ENCODE results near the gene TRIM71. TPM values are rescaled to one million over a fixed set of nuclear protein-coding genes. Genes with fewer than 3 reads are reported as not detected.

Gene TRIM71
- total and polyA plus RNA-seq, 2 of the 13 experiments (the other 11 are each of a cell fraction or from before 2014, with no cell fraction given) = 21.7 to 76.9 TPM

- no peak; the same call in 1 of the 2 replicates for TF ChIP-seq NFIC (IDR thresholded peaks at IDR 0.05; ENCODE audit: low read length)
- TF ChIP-seq REXO4 (CRISPR knock-in tag; IDR thresholded peaks at IDR 0.05; ENCODE audit: borderline replicate concordance) = no peak
- TF ChIP-seq PITX1 (CRISPR knock-in tag; IDR thresholded peaks at IDR 0.05) = peak; percentile 61; the same call in 1 of the 2 replicates
- no peak for TF ChIP-seq SUZ12 (IDR thresholded peaks at IDR 0.05; ENCODE audit: low read depth, low read length)
- TF ChIP-seq ZNF432 (CRISPR knock-in tag; IDR thresholded peaks at IDR 0.05; ENCODE audit: borderline replicate concordance) = no peak
- no peak for TF ChIP-seq ELF3 (CRISPR knock-in tag; IDR thresholded peaks at IDR 0.05)
- no peak for TF ChIP-seq MBNL3 (CRISPR knock-in tag; conservative IDR thresholded peaks at IDR 0.05)
- 0 out of 2 replicates have a peak, but pooled peaks have one; percentile 3 for TF ChIP-seq TBX2 (CRISPR knock-in tag; IDR thresholded peaks at IDR 0.05; ENCODE audit: borderline replicate concordance)
- no peak for TF ChIP-seq ZNF333 (CRISPR knock-in tag; IDR thresholded peaks at IDR 0.05; ENCODE audit: borderline replicate concordance)
- no peak for TF ChIP-seq GPBP1L1 (CRISPR knock-in tag; IDR thresholded peaks at IDR 0.05)
- TF ChIP-seq ZNF446 (CRISPR knock-in tag; IDR thresholded peaks at IDR 0.05) = no peak
- TF ChIP-seq USF2 (IDR thresholded peaks at IDR 0.05; ENCODE audit: low read depth, low read length) = no peak
- TF ChIP-seq USF2 (CRISPR knock-in tag; IDR thresholded peaks at IDR 0.05; ENCODE audit: borderline replicate concordance) = no peak
- TF ChIP-seq ZNF101 (CRISPR knock-in tag; IDR thresholded peaks at IDR 0.05; ENCODE audit: borderline replicate concordance, low read depth) = no peak
- 0 out of 2 replicates have a peak, but pooled peaks have one; percentile 9 for TF ChIP-seq CEBPG (CRISPR knock-in tag; IDR thresholded peaks at IDR 0.05)
- TF ChIP-seq TARDBP (CRISPR knock-in tag; IDR thresholded peaks at IDR 0.05) = no peak
- no peak for TF ChIP-seq ZNF563 (CRISPR knock-in tag; IDR thresholded peaks at IDR 0.05)
- no peak for TF ChIP-seq AKNA (CRISPR knock-in tag; IDR thresholded peaks at IDR 0.05; ENCODE audit: borderline replicate concordance)
- no peak for TF ChIP-seq ZNF550 (CRISPR knock-in tag; IDR thresholded peaks at IDR 0.05; ENCODE audit: borderline replicate concordance)
- TF ChIP-seq, protein P1, sequence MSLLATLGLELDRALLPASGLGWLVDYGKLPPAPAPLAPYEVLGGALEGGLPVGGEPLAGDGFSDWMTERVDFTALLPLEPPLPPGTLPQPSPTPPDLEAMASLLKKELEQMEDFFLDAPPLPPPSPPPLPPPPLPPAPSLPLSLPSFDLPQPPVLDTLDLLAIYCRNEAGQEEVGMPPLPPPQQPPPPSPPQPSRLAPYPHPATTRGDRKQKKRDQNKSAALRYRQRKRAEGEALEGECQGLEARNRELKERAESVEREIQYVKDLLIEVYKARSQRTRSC (CRISPR knock-in tag; IDR thresholded peaks at IDR 0.05; ENCODE audit: low read depth) = no peak
- no peak for TF ChIP-seq KDM4B (CRISPR knock-in tag; IDR thresholded peaks at IDR 0.05)
- no peak; the same call in 1 of the 2 replicates for TF ChIP-seq TGIF2 (CRISPR knock-in tag; IDR thresholded peaks at IDR 0.05)
These were observed 37.6 kb upstream of the TRIM71 start (continued) for GRCh38 chr3:32780071-32780734.

Data from HepG2 (cell line).